GM15510 (cell line): ENCODE data around the gene MEGF9.

ENCODE experiments used
- POLR2A ChIP-seq: IDR thresholded peaks from 3 replicates; pipeline ENCODE4 v1.6.1; 2011; ENCODE audit warnings: borderline replicate concordance; ENCODE audit not compliant: insufficient read length; ENCODE audit errors: extremely low read depth

MEGF9 gene

DNA sequence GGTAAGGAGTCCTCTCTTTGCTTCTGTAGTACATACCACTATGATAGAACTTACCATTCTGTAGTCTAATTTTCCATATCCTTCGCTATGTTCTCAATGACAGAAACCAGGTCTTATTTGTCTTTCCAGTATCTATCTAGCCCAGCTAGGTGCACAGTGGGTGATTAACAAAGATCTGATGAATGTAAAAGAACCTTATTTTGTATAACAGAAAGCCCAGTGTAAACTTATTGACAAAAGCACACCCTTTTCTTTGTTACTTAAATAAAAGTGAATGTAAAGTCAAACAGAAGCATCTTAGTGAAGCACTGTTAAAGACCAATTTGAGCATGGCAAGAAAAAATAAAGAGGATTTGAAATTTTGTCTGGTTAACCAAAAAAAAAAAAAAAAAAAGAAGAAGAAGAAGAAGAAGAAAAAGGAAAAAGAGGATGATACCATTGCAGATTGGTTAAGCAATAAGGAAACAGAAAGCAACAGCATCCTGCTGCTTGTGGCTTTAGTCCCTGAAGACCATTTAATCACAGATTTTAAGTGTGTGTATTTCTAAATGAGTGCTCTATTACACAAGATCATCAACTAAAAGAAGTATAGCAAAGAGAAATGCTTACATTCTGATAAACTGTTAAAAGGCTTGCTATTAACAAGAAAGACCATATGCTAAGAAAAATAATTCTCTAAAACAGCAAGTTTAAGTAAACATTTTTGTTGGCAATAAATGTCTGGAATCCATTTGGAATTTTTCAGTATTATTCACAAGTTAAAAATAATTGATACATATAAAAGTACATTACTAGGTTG lies 21.2 kb downstream of the MEGF9 start:
- no peak for TF ChIP-seq POLR2A

- TF ChIP-seq POLR2A: no peak
Measured at GRCh38 chr9:120690372-120690771, 23.9 kb downstream of the MEGF9 start.

GRCh38 chr9:120689860-120690259 lies 24.4 kb downstream of the MEGF9 start:
- no peak for TF ChIP-seq POLR2A

- TF ChIP-seq POLR2A: no peak
Measured at GRCh38 chr9:120688758-120689157, 25.5 kb downstream of the MEGF9 start.

- TF ChIP-seq POLR2A: no peak
Measured at GRCh38 chr9:120683150-120683549, 31.1 kb downstream of the MEGF9 start.

DNA sequence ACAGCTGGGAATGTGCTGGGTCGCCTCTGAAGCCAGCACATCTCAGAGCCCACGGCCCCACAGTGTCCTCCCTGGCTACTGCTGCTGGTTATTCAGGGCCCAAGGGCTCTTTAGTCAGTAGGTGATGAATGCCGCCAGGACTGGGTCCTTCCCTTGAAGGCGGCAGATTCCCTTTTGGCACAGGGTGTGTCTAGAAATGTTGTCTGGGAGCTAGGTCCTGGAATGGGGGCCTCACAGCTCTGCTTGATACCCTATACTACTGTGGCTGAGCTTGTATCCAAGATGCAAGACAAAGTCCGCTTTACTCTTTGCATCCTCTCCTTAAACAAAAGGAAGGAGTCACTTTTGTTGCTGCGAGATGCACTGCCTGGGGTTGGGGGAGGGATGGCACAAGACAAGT lies 33.1 kb downstream of the MEGF9 start:
- no peak for TF ChIP-seq POLR2A

- no peak for TF ChIP-seq POLR2A
Measured at GRCh38 chr9:120680579-120680978, 33.7 kb downstream of the MEGF9 start.

DNA sequence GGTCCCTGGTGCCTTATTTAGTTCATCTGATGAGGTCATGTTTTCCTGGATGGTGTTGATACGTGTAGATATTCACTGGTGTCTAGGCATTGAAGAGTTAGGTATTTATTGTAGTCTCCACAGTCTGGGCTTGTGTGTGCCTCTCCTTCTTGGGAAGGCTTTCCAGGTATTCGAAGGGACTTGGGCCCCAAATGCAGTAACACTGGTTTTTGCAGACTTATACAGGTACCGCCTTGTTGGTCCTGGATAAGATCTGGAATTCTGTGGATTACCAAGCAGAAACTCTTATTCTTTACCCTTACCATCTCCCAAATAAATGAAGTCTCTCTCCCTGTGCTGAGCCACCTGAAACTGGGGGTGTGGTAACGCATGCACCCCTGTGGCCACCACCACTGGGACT lies 34.1 kb downstream of the MEGF9 start:
- TF ChIP-seq POLR2A: no peak

DNA sequence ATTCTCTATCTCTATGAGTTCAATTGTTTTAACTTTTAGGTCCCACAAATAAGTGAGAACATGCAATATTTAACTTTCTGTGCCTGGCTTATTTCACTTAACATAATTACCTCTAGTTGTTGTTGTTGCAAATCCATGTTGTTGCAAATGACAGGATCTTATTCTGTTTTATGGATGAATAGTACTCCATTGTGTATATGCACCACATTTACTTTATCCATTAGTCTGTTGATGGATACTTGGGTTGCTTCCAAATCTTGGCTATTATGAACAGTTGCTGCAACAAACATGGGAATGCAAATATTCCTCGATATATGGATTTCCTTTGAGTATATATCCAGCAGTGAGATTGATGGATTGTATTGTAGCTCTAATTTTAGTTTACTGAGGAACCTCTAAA lies 36.3 kb downstream of the MEGF9 start:
- no peak for TF ChIP-seq POLR2A

DNA sequence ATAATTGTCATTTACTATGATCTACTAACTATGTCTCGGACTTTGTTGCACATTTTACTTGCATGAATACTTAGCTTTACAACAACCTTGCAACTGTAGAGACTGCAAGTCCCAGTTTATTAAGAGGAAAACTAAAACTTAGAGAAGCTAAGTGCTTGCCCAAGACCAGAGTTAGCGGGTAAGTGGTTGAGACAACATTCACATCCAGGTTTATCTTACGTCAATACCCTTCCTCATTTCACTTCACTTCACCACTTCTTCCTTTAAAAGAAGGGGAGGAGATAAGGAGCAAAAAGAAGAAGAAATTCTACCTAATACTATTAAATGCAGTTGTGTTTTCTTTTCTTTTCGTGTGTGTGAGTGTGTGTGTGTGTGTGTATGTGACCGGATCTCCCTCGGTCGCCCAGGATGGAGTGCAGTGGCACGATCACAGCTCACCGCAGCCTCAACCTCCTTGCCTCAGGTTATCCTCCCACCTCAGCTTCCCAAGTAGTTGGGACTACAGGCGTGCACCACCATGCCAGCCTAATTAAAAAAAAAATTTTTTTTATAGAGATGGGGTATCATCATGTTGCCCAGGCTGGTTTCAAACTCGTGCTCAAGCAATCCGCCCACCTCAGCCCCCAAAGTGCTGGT lies 37.4 kb downstream of the MEGF9 start:
- TF ChIP-seq POLR2A: no peak

DNA sequence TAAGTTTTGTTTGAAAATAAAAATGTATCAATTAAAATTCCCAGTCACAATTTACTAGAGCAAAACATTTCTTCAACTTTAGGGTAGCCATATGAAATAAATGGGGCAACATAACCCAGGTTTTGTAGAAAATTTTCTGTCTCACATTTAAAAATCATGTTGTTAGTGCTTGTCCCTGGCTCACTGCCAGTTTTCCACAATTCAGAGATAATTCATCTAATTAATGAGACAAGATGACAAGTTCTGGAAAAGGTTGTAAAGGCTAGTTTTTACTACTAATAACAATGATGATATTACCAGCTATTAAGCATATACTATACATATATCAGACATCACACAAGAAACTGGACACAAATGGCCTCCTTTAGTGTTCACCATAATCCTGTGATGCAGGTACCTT lies 45.9 kb downstream of the MEGF9 start:
- no peak for TF ChIP-seq POLR2A

DNA sequence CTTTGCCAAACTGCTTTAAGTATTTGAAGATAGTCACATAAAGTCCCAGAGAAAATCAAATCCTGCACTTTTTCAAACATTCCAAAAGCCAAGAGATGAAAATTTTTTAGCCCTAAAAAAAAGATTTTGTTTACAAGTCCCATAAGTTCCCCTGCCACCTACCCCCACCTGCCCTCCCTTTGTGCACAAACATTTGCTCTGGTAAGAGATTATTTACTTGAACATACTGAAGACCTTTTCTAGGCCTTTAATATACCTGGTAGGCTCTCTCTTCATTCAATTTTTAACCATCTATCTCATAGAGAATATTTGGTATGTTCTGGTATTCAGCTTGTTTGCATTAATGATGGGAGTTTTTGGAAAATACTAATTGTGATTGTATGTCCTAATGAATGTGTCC lies 50.3 kb downstream of the MEGF9 start:
- no peak for TF ChIP-seq POLR2A

DNA sequence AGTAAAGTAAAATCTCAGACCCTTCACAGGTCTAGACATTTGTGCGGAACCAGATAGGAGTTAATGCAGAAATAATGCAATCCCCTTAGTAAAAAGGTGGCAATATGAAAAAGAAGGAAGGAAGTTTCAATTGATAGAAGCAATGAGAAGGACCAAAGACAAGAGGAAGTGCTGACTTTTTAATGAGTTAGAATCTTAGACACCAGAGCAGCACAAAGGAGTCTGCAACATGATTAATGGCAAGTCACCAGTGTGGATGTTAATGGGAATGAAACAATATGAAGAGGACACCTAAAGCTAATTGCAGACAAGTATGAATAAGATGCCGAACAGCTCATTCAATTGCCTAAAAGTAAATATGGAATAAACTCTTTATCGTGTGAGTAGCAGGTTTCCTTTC lies 50.9 kb downstream of the MEGF9 start:
- TF ChIP-seq POLR2A: no peak

DNA sequence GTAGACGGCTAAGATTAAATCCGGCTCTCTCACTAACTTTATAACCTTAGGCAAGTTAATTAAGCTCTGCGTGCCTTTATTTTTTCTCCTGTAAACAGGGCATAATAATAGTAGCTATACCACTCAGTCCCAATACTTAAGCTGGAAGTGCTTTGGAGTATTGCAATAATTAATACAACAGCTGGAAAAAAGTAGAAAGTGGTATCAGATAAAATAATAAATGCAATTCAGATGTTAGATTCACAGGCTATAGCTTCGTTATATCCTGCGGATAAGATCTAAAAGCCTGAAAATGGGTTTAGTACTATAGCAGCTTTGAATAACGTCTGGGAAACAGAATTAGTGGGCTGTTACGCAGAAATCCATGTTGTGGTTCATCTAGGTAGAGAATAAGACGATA lies 51.8 kb downstream of the MEGF9 start:
- no peak for TF ChIP-seq POLR2A

- no peak for TF ChIP-seq POLR2A
Measured at GRCh38 chr9:120659676-120660075, 54.6 kb downstream of the MEGF9 start.

- no peak for TF ChIP-seq POLR2A
Measured at GRCh38 chr9:120659209-120659608, 55.1 kb downstream of the MEGF9 start.
